Testis (tissue), 2 donors: Measurements from ENCODE around the gene NCK1.

ENCODE experiments used
- POLR2A ChIP-seq: fragments of 450-650 bp; IDR thresholded peaks from one replicate; pipeline ENCODE4 v1.6.1; 2017; ENCODE audit warnings: antibody characterized with exemption, mild to moderate bottlenecking, moderate library complexity
- TF ChIP-seq, protein P1 (sequence below), 3 experiments: fragments of 450-650 bp in 2 of 3; fragments of 200-600 bp in 1 of 3; sonication (generic) in 1 of 3; IDR thresholded peaks; one replicate each; pipeline ENCODE4 v1.5.1; 2016 to 2019; ENCODE audit warnings: antibody characterized with exemption in 3 of 3, mild to moderate bottlenecking in 2 of 3, moderate library complexity in 1 of 3

- TF ChIP-seq, protein P1, sequence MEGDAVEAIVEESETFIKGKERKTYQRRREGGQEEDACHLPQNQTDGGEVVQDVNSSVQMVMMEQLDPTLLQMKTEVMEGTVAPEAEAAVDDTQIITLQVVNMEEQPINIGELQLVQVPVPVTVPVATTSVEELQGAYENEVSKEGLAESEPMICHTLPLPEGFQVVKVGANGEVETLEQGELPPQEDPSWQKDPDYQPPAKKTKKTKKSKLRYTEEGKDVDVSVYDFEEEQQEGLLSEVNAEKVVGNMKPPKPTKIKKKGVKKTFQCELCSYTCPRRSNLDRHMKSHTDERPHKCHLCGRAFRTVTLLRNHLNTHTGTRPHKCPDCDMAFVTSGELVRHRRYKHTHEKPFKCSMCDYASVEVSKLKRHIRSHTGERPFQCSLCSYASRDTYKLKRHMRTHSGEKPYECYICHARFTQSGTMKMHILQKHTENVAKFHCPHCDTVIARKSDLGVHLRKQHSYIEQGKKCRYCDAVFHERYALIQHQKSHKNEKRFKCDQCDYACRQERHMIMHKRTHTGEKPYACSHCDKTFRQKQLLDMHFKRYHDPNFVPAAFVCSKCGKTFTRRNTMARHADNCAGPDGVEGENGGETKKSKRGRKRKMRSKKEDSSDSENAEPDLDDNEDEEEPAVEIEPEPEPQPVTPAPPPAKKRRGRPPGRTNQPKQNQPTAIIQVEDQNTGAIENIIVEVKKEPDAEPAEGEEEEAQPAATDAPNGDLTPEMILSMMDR (IDR thresholded peaks at IDR 0.05) = no peak
- no peak for TF ChIP-seq POLR2A
Observed at GRCh38 chr3:136883967-136884720, 22.1 kb downstream of the NCK1 start.
